HG03565 (cell line): ENCODE measurements around the gene BRD9.

ENCODE experiments used
- ATAC-seq: cut with Tn5 transposase; IDR thresholded peaks from one replicate; pipeline ENCODE4 v1.9.1; 2021; ENCODE audit warnings: mild to moderate bottlenecking, moderate library complexity; ENCODE audit not compliant: unreplicated experiment

BRD9 gene

GRCh38 chr5:819078-819477 lies 73.5 kb downstream of the BRD9 start:
- ATAC-seq, result no peak

DNA sequence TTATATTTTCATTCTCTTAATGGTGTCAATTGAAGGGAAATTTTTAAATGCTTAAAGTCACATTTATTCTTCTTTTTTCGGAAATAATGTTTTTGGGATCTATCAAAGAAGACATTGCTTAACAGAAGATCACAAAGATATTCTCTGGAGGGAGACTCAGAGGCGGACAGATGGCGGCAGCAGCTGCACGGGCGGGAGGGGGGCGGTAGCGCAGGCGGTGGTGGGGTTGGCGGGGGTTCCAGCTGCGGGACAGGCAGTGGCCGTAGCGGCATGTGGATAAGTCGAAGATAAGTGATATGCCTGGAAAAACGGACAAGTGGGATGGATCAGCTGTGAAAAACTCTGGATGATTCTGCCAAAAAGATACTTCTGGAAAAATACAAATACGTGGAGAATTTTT lies 76.4 kb downstream of the BRD9 start:
- no peak for ATAC-seq

- ATAC-seq, result no peak
These were observed 77.2 kb downstream of the BRD9 start for GRCh38 chr5:815449-815848.
